A549 (cell line): ENCODE results near the gene COX10. TPM values are rescaled to one million over a fixed set of nuclear protein-coding genes. Genes with fewer than 3 reads are reported as not detected.

Source experiments
- ATAC-seq, 2 experiments: fragments of 200-7000 bp in 1 of 2; fragments of >200 bp in 1 of 2; cut with Nextera tagmentation in 1 of 2; cut with Tn5 transposase in 1 of 2; 3 replicates each; pipeline versions ENCODE4 v1.8.0 to v1.9.1; 2018 to 2020; ENCODE audit warnings: mild to moderate bottlenecking in 1 of 2, moderate library complexity in 1 of 2
- CTCF ChIA-PET: fragments of 300-600 bp; sonication (Branson Sonifier 250); formaldehyde crosslinking; extraction: SDS; loops from one replicate; lab custom pipeline; 2021; ENCODE audit warnings: antibody characterized with exemption, inconsistent platforms; lab: Yijun Ruan, JAX
- POLR2A ChIA-PET: fragments of 350-600 bp; formaldehyde crosslinking; extraction: SDS; loops from one replicate; lab custom pipeline; 2021; ENCODE audit warnings: antibody characterized with exemption, inconsistent platforms; lab: Yijun Ruan, JAX
- DNase-seq, 2 experiments: peaks; one replicate each; pipeline versions ENCODE4 v3.0.0 to v3.0.0-alpha.2; 2011 to 2016; ENCODE audit warnings: low read depth in 1 of 2, low spot score in 1 of 2
- FAIRE-seq: peaks from 2 replicates; lab custom pipeline; 2011; peaks lifted over from hg19 to GRCh38; lab: Jason Lieb, UNC
- H3K27ac ChIP-seq, 2 experiments: fragments of >200 bp; sonication (Bioruptor Twin); formaldehyde crosslinking; 3 replicates each; pipeline ENCODE4 v1.5.1; 2016 to 2017
- H3K4me1 ChIP-seq: fragments of >200 bp; sonication (Bioruptor Twin); formaldehyde crosslinking; 3 replicates; pipeline ENCODE4 v1.6.1; 2016
- H3K4me2 ChIP-seq: fragments of >200 bp; sonication (Bioruptor Twin); formaldehyde crosslinking; 3 replicates; pipeline ENCODE4 v1.6.1; 2016
- H3K4me3 ChIP-seq: fragments of >200 bp; sonication (Bioruptor Twin); formaldehyde crosslinking; 3 replicates; pipeline ENCODE4 v1.5.1; 2016
- H3K9me3 ChIP-seq: fragments of >200 bp; sonication (Bioruptor Twin); formaldehyde crosslinking; 3 replicates; pipeline ENCODE4 v1.6.1; 2016
- CHD2 ChIP-seq: fragments of 150-350 bp; IDR thresholded peaks from 2 replicates; pipeline ENCODE4 v1.6.1; 2014; ENCODE audit warnings: low read length; ENCODE audit not compliant: partially characterized antibody
- ESRRA ChIP-seq: fragments of 150-350 bp; IDR thresholded peaks from 2 replicates; pipeline ENCODE4 v1.6.1; 2014; ENCODE audit warnings: mild to moderate bottlenecking, low read length, borderline replicate concordance
- FOSL2 ChIP-seq, 2 experiments: fragments of 450-650 bp in 1 of 2; fragments of >200 bp in 1 of 2; sonication (Bioruptor Twin) in 1 of 2; formaldehyde crosslinking; IDR thresholded peaks; 2 replicates each; pipeline versions ENCODE4 v1.5.0 to v1.6.1; 2016 to 2020; ENCODE audit warnings: mild to moderate bottlenecking in 1 of 2, moderate library complexity in 1 of 2
- FOXS1 ChIP-seq: fragments of 250-450 bp; sonication (Bioruptor Pico); IDR thresholded peaks from 2 replicates; pipeline ENCODE4 v1.5.0; 2020; ENCODE audit warnings: mild to moderate bottlenecking, moderate library complexity
- HDAC2 ChIP-seq: fragments of 200-600 bp; sonication (generic); IDR thresholded peaks from 2 replicates; pipeline ENCODE4 v1.6.1; 2016
- HES2 ChIP-seq: fragments of >200 bp; sonication (Bioruptor Twin); formaldehyde crosslinking; IDR thresholded peaks from 2 replicates; pipeline ENCODE4 v1.6.1; 2016
- HEYL ChIP-seq: fragments of 250-450 bp; sonication (Bioruptor Pico); IDR thresholded peaks from 2 replicates; pipeline ENCODE4 v1.8.0; 2021; ENCODE audit warnings: mild to moderate bottlenecking, moderate library complexity
- HMGXB4 ChIP-seq: fragments of 250-450 bp; sonication (Bioruptor Pico); IDR thresholded peaks from 2 replicates; pipeline ENCODE4 v1.5.0; 2021; ENCODE audit warnings: mild to moderate bottlenecking, moderate library complexity, borderline replicate concordance
- HOXA7 ChIP-seq: fragments of 250-450 bp; sonication (Bioruptor Pico); IDR thresholded peaks from 2 replicates; pipeline ENCODE4 v1.5.0; 2020; ENCODE audit warnings: mild to moderate bottlenecking, moderate library complexity
- MAFK ChIP-seq: fragments of 450-650 bp; IDR thresholded peaks from 2 replicates; pipeline ENCODE4 v1.6.1; 2014; ENCODE audit not compliant: partially characterized antibody
- MAZ ChIP-seq: fragments of 150-350 bp; IDR thresholded peaks from 2 replicates; pipeline ENCODE4 v1.6.1; 2014; ENCODE audit warnings: antibody characterized with exemption, low read depth, low read length, borderline replicate concordance
- NFE2L2 ChIP-seq: fragments of 150-350 bp; conservative IDR thresholded peaks from 2 replicates; pipeline ENCODE4 v1.6.1; 2014; ENCODE audit warnings: low read length
- NPAS2 ChIP-seq: fragments of 250-450 bp; sonication (Bioruptor Pico); IDR thresholded peaks from 2 replicates; pipeline ENCODE4 v1.8.0; 2022; ENCODE audit warnings: mild to moderate bottlenecking, moderate library complexity, borderline replicate concordance
- PBX3 ChIP-seq: IDR thresholded peaks from 2 replicates; pipeline ENCODE4 v1.6.1; 2012
- PHF8 ChIP-seq: fragments of 200-600 bp; sonication (generic); IDR thresholded peaks from 2 replicates; pipeline ENCODE4 v1.6.1; 2016; ENCODE audit warnings: low read depth, mild to moderate bottlenecking, antibody characterized with exemption, moderate library complexity, borderline replicate concordance
- RNF2 ChIP-seq: fragments of 200-600 bp; sonication (generic); IDR thresholded peaks from 2 replicates; pipeline ENCODE4 v1.6.1; 2016; ENCODE audit warnings: low read depth, mild to moderate bottlenecking, antibody characterized with exemption, moderate library complexity, borderline replicate concordance
- TP53 ChIP-seq: fragments of 250-450 bp; sonication (Bioruptor Pico); IDR thresholded peaks from 2 replicates; pipeline ENCODE4 v1.5.0; 2021; ENCODE audit warnings: mild to moderate bottlenecking, moderate library complexity
- USF2 ChIP-seq: fragments of 450-650 bp; IDR thresholded peaks from 2 replicates; pipeline ENCODE4 v1.6.1; 2014; ENCODE audit warnings: antibody characterized with exemption
- ZNF302 ChIP-seq: fragments of 250-450 bp; sonication (Bioruptor Pico); IDR thresholded peaks from 2 replicates; pipeline ENCODE4 v1.9.0; 2021; ENCODE audit warnings: inconsistent platforms, mild to moderate bottlenecking, moderate library complexity
- ZSCAN20 ChIP-seq: fragments of 250-450 bp; sonication (Bioruptor Pico); IDR thresholded peaks from 2 replicates; pipeline ENCODE4 v1.8.0; 2022; ENCODE audit warnings: mild to moderate bottlenecking, moderate library complexity
- WGBS: methylation state at CpG from one replicate; pipeline ENCODE4 v1.1.6; 2017; ENCODE audit errors: missing lambda C conversion rate; 5-methylcytosine and 5-hydroxymethylcytosine counted together
- polyA plus RNA-seq, 4 experiments: library from polyadenylated mRNA; depleted of rRNA in 3 of 4; stranded (reverse); fragments of >200 nt; fragmentation: RNase III in 1 of 4; extraction: RNeasy Plus Mini Kit Qiagen cat#74134 plus additional on column Dnase treatment in 1 of 4; gene quantifications; 2 replicates in 3 of 4; 3 replicates in 1 of 4; pipeline ENCODE4 v1.2.3, GENCODE V29; 2011 to 2017

Gene COX10
- polyA plus RNA-seq, 2 of the 4 experiments (the other 2 are of a cell fraction) = 15.1 to 25.8 TPM

- DNase-seq = no peak
- H3K4me2 ChIP-seq = no peak overlapping the region
- CTCF ChIA-PET = interaction anchor here (1.7 kb wide), 1 partner anchor 10 kb away, joined by 5 read pairs; no protein-coding TSS in a partner anchor
- H3K9me3 ChIP-seq = peaks cover 4% of the 10 kb centered on the region; the same call in 1 of the 3 replicates
- POLR2A ChIA-PET = no interaction called here
- ATAC-seq = no peak
- FAIRE-seq = no peak
- TF ChIP-seq ZNF302 (no peak), PBX3 (no peak), USF2 (no peak), RNF2 (no peak), HDAC2 (no peak), ZSCAN20 (CRISPR knock-in tag) (no peak), HES2 (no peak), HMGXB4 (no peak)
- TF ChIP-seq, all 56 proteins: peak for 0
- no peaks in the 10 kb centered on the region for H3K4me1 ChIP-seq
- 78% methylated on average over 3 of the region's 3 CpGs for WGBS
- no peak overlapping the region for H3K27ac ChIP-seq
- H3K4me3 ChIP-seq = no peak overlapping the region
These were observed 139.9 kb downstream of the COX10 start for GRCh38 chr17:14209215-14209614.

- TF ChIP-seq RNF2 (no peak), FOXS1 (CRISPR knock-in tag) (no peak), HOXA7 (CRISPR knock-in tag) (no peak), FOSL2 (IDR thresholded peaks at IDR 0.05) (no peak), FOSL2 (CRISPR knock-in tag; IDR thresholded peaks at IDR 0.05) (no peak), NFE2L2 (no peak), CHD2 (no peak), PBX3 (no peak), PHF8 (no peak), MAFK (no peak), NPAS2 (CRISPR knock-in tag) (no peak), HEYL (CRISPR knock-in tag) (no peak), ESRRA (no peak), MAZ (no peak), TP53 (no peak)
- WGBS = 91% methylated on average over 4 of the region's 4 CpGs
- FAIRE-seq = no peak
These were observed 141.9 kb downstream of the COX10 start for GRCh38 chr17:14211246-14211645.

More at GRCh38 chr17:14211246-14211645, 141.9 kb downstream of the COX10 start:
- Histone ChIP-seq H3K27ac (no peak overlapping the region), H3K4me3 (no peak overlapping the region), H3K4me2 (no peak overlapping the region), H3K9me3 (peaks cover 4% of the 10 kb centered on the region; the same call in 1 of the 3 replicates), H3K4me1 (no peaks in the 10 kb centered on the region)
- ATAC-seq = no peak
- CTCF ChIA-PET = no interaction called here
- no peak for DNase-seq
- POLR2A ChIA-PET = no interaction called here
